Kidney (tissue), 14 donors: ENCODE data around the gene FCRL1. TPM values are rescaled to one million over a fixed set of nuclear protein-coding genes. Genes with fewer than 3 reads are reported as not detected.

Source experiments
- DNase-seq, 5 donors: peaks; one replicate each; pipeline ENCODE4 v3.0.0-alpha.2; 2013 to 2020
- FAIRE-seq: peaks from 2 replicates; lab custom pipeline; 2012; peaks lifted over from hg19 to GRCh38; lab: Jason Lieb, UNC
- H3K27ac ChIP-seq, 2 donors: one replicate each; pipeline ENCODE4 v1.7.0; 2013; ENCODE audit warnings: low read depth in 2 of 2, low read length in 2 of 2, inconsistent platforms in 1 of 2
- H3K27me3 ChIP-seq: one replicate; pipeline ENCODE4 v1.7.1; 2013; ENCODE audit warnings: low read length, inconsistent platforms; ENCODE audit not compliant: control insufficient read depth, insufficient read depth
- H3K36me3 ChIP-seq, 3 donors: one replicate each; pipeline versions ENCODE4 v1.7.0 to v1.7.1; 2013; ENCODE audit warnings: low read length in 3 of 3, control low read depth in 1 of 3, inconsistent platforms in 1 of 3; ENCODE audit not compliant: insufficient read depth in 3 of 3, control insufficient read depth in 2 of 3
- H3K4me1 ChIP-seq, 3 donors: one replicate each; pipeline versions ENCODE4 v1.7.0 to v1.7.1; 2013; ENCODE audit warnings: low read length in 3 of 3, inconsistent platforms in 1 of 3, low read depth in 1 of 3; ENCODE audit not compliant: control insufficient read depth in 2 of 3, insufficient read depth in 2 of 3
- H3K4me3 ChIP-seq, 3 donors: one replicate each; pipeline versions ENCODE4 v1.7.0 to v1.8.1; 2013; ENCODE audit warnings: low read length in 3 of 3, control low read depth in 1 of 3, inconsistent platforms in 1 of 3
- H3K9ac ChIP-seq, 3 donors: one replicate each; pipeline versions ENCODE4 v1.7.0 to v1.7.1; 2013; ENCODE audit warnings: low read length in 3 of 3, control low read depth in 1 of 3, inconsistent platforms in 1 of 3
- H3K9me3 ChIP-seq, 3 donors: one replicate each; pipeline versions ENCODE4 v1.7.0 to v1.7.1; 2013; ENCODE audit warnings: low read length in 3 of 3, control low read depth in 1 of 3, inconsistent platforms in 1 of 3; ENCODE audit not compliant: control insufficient read depth in 2 of 3, insufficient read depth in 1 of 3
- CTCF ChIP-seq: IDR thresholded peaks from 3 replicates; pipeline ENCODE4 v1.5.1; 2012; ENCODE audit warnings: mild to moderate bottlenecking, moderate library complexity, borderline replicate concordance; ENCODE audit not compliant: insufficient read depth; ENCODE audit errors: extremely low read depth
- intact Hi-C: fragments of 100-400 bp; cut with DNase I; formaldehyde crosslinking; loops from one replicate; pipeline ENCODE4 v1.11.1; 2022
- polyA plus RNA-seq: library from polyadenylated mRNA; stranded (reverse); fragments of 350-450 nt; fragmentation: Illumina TruSeq; extraction: RNeasy Lipid Tissue Mini Kit (QIAGEN cat#74804); gene quantifications from one replicate; pipeline ENCODE4 v1.2.3, GENCODE V29; 2014; ENCODE audit warnings: low read depth, low replicate concordance; ENCODE audit not compliant: insufficient read depth
- total RNA-seq: library from RNA; stranded (reverse); fragmentation: NEBNext Ultra II Directional; extraction: Animal tissue kit (Norgen Biotek cat#: 25700); gene quantifications from one replicate; pipeline ENCODE4 v1.2.1, GENCODE V29; 2021
- donor health status: control.
- donor health status: control.
- donor health status: control.
- donor health status: control.
- donor health status: control.
- donor health status: DM: yes; HTN: yes; CAD: no.
- donor health status: Normal renal cell carcinoma (clear cell type).

FCRL1 gene
- total and polyA plus RNA-seq, 2 donors from 2014 or later, result 5.7 TPM; not detected in 1

GRCh38 chr1:157834430-157834829 lies 14.5 kb upstream of the FCRL1 start:
- intact Hi-C loops, result no loop called here
- Histone ChIP-seq H3K27me3 (no peaks in the 10 kb centered on the region), H3K27ac (no peak overlapping the region), H3K4me3 (no peak overlapping the region), H3K9ac (no peak overlapping the region), H3K4me1 (no peaks in the 10 kb centered on the region), H3K9me3 (no peaks in the 10 kb centered on the region), H3K36me3 (no peaks in the 10 kb centered on the region)
- TF ChIP-seq CTCF, result no peak
- FAIRE-seq (no peak), DNase-seq (no peak)

- DNase-seq (no peak), FAIRE-seq (no peak)
- no peak overlapping the region for H3K9ac ChIP-seq
- no peaks in the 10 kb centered on the region for H3K9me3 ChIP-seq
- intact Hi-C loops, result no loop called here
- H3K4me1 ChIP-seq, result no peaks in the 10 kb centered on the region
- H3K36me3 ChIP-seq, result no peaks in the 10 kb centered on the region
- H3K4me3 ChIP-seq, result no peak overlapping the region
- TF ChIP-seq CTCF, result no peak
- H3K27ac ChIP-seq, result no peak overlapping the region
- H3K27me3 ChIP-seq, result no peaks in the 10 kb centered on the region
Measured at GRCh38 chr1:157833145-157833544, 13.2 kb upstream of the FCRL1 start.

DNA sequence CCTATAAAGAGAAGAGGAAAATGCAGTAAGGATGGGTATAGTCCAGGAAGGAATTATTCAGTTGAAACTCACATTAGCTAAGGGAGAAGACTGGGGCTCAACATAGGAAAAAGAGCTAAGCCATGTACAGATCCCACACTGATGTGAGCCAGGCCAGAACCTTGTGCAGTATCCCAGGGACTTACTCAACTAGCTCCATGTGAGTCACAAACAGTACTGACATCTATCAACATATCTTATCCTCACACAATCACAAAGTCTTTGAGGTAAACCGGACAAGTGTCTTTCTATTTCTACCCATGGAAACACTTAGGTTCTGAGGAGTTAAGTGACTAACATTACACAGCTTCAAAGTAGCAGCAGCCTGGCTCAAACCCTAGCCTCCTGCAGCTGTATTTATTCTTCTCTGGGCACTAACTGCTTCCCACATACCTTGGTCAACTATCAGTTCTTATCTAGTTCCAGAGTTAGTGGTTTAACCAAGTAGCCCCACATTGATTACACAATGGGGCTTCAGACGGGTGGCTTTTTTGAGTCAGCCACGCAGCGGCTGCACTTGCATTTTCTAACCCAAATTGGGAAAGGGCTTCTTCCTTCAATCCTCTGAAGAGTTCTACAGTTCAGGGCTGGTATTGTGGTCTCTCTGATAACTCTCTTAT lies 12.2 kb upstream of the FCRL1 start:
- H3K9ac ChIP-seq, result no peak overlapping the region
- FAIRE-seq, result no peak
- no peaks in the 10 kb centered on the region for H3K27me3 ChIP-seq
- H3K27ac ChIP-seq, result no peak overlapping the region
- no peaks in the 10 kb centered on the region for H3K4me1 ChIP-seq
- H3K9me3 ChIP-seq, result no peaks in the 10 kb centered on the region
- intact Hi-C loops, result no loop called here
- TF ChIP-seq CTCF, result no peak
- no peak overlapping the region for H3K4me3 ChIP-seq
- DNase-seq, result no peak
- H3K36me3 ChIP-seq, result no peaks in the 10 kb centered on the region

- no peak overlapping the region for H3K4me3 ChIP-seq
- H3K9me3 ChIP-seq, result no peaks in the 10 kb centered on the region
- FAIRE-seq, result no peak
- H3K9ac ChIP-seq, result no peak overlapping the region
- no peak overlapping the region for H3K27ac ChIP-seq
- DNase-seq, result no peak
- no peaks in the 10 kb centered on the region for H3K36me3 ChIP-seq
- H3K27me3 ChIP-seq, result no peaks in the 10 kb centered on the region
- H3K4me1 ChIP-seq, result no peaks in the 10 kb centered on the region
- no peak for TF ChIP-seq CTCF
- intact Hi-C loops, result no loop called here
Measured at GRCh38 chr1:157830887-157831286, 11.0 kb upstream of the FCRL1 start.
